SK-N-SH treated with all-trans-retinoic acid at 6 μM for 48 hours (cell line): Measurements from ENCODE around the gene RCAN1.

Source experiments
- ARNTL ChIP-seq: fragments of 450-650 bp; formaldehyde crosslinking; IDR thresholded peaks from 2 replicates; pipeline ENCODE4 v1.5.0; 2020; ENCODE audit warnings: low read depth, mild to moderate bottlenecking, moderate library complexity, borderline replicate concordance
- CSDC2 ChIP-seq: fragments of 250-450 bp; sonication (Bioruptor Pico); IDR thresholded peaks from 2 replicates; pipeline ENCODE4 v1.5.0; 2020; ENCODE audit warnings: mild to moderate bottlenecking, moderate library complexity
- OSR1 ChIP-seq: fragments of 250-450 bp; sonication (Bioruptor Pico); IDR thresholded peaks from 2 replicates; pipeline ENCODE4 v1.8.0; 2022; ENCODE audit warnings: moderate library complexity, mild to moderate bottlenecking, inconsistent platforms
- RARB ChIP-seq: fragments of 250-450 bp; sonication (Bioruptor Pico); IDR thresholded peaks from 2 replicates; pipeline ENCODE4 v1.8.0; 2021; ENCODE audit warnings: mild to moderate bottlenecking, moderate library complexity
- SNAI2 ChIP-seq: fragments of 250-450 bp; sonication (Bioruptor Pico); IDR thresholded peaks from 2 replicates; pipeline ENCODE4 v1.5.0; 2020; ENCODE audit warnings: mild to moderate bottlenecking, moderate library complexity
- ZC3H10 ChIP-seq: fragments of 250-450 bp; sonication (Bioruptor Pico); IDR thresholded peaks from 2 replicates; pipeline ENCODE4 v1.5.1; 2021; ENCODE audit warnings: mild to moderate bottlenecking, moderate library complexity
- ZFP3 ChIP-seq: fragments of 250-450 bp; sonication (Bioruptor Pico); IDR thresholded peaks from 2 replicates; pipeline ENCODE4 v1.5.0; 2020; ENCODE audit warnings: mild to moderate bottlenecking, moderate library complexity
- TF ChIP-seq, protein P1 (sequence below): fragments of 250-450 bp; sonication (Bioruptor Pico); IDR thresholded peaks from 2 replicates; pipeline ENCODE4 v1.5.0; 2020; ENCODE audit warnings: mild to moderate bottlenecking, moderate library complexity
- TF ChIP-seq, protein P2 (sequence below): fragments of 250-450 bp; sonication (Bioruptor Pico); IDR thresholded peaks from 2 replicates; pipeline ENCODE4 v1.5.1; 2020; ENCODE audit warnings: low read depth, mild to moderate bottlenecking, moderate library complexity
- TF ChIP-seq, protein P3 (sequence below): fragments of 250-450 bp; sonication (Bioruptor Pico); IDR thresholded peaks from 2 replicates; pipeline ENCODE4 v1.5.1; 2021; ENCODE audit warnings: mild to moderate bottlenecking, moderate library complexity

DNA sequence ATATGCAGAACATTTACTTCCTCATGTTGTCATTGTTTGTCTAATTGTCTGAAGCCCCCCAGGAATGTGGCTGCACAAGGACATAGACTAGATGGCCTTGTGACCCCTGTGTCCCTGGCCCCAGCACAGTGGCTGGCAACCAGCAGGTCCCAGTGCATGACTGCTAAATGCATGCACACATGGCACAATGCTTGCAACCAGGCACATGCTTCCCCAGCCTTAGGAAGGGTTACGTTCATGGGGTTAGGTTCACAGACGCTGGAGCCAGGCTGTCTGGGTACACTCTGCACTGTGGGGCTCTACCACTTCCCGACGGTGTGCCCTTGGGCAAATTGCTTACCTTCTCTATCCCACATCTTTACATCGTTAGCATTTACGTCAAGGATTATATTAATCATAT lies 32.6 kb upstream of the RCAN1 start:
- TF ChIP-seq, protein P1, sequence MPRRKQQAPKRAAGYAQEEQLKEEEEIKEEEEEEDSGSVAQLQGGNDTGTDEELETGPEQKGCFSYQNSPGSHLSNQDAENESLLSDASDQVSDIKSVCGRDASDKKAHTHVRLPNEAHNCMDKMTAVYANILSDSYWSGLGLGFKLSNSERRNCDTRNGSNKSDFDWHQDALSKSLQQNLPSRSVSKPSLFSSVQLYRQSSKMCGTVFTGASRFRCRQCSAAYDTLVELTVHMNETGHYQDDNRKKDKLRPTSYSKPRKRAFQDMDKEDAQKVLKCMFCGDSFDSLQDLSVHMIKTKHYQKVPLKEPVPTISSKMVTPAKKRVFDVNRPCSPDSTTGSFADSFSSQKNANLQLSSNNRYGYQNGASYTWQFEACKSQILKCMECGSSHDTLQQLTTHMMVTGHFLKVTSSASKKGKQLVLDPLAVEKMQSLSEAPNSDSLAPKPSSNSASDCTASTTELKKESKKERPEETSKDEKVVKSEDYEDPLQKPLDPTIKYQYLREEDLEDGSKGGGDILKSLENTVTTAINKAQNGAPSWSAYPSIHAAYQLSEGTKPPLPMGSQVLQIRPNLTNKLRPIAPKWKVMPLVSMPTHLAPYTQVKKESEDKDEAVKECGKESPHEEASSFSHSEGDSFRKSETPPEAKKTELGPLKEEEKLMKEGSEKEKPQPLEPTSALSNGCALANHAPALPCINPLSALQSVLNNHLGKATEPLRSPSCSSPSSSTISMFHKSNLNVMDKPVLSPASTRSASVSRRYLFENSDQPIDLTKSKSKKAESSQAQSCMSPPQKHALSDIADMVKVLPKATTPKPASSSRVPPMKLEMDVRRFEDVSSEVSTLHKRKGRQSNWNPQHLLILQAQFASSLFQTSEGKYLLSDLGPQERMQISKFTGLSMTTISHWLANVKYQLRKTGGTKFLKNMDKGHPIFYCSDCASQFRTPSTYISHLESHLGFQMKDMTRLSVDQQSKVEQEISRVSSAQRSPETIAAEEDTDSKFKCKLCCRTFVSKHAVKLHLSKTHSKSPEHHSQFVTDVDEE (CRISPR knock-in tag): no peak
- TF ChIP-seq CSDC2: no peak
- TF ChIP-seq, protein P2, sequence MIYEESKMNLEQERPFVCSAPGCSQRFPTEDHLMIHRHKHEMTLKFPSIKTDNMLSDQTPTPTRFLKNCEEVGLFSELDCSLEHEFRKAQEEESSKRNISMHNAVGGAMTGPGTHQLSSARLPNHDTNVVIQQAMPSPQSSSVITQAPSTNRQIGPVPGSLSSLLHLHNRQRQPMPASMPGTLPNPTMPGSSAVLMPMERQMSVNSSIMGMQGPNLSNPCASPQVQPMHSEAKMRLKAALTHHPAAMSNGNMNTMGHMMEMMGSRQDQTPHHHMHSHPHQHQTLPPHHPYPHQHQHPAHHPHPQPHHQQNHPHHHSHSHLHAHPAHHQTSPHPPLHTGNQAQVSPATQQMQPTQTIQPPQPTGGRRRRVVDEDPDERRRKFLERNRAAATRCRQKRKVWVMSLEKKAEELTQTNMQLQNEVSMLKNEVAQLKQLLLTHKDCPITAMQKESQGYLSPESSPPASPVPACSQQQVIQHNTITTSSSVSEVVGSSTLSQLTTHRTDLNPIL: no peak
- no peak for TF ChIP-seq SNAI2 (CRISPR knock-in tag)
- TF ChIP-seq ZFP3 (CRISPR knock-in tag): no peak
- no peak for TF ChIP-seq ZC3H10 (CRISPR knock-in tag)
- no peak for TF ChIP-seq ARNTL (CRISPR knock-in tag)
- no peak for TF ChIP-seq OSR1
- TF ChIP-seq RARB (CRISPR knock-in tag): no peak
- TF ChIP-seq, protein P3, sequence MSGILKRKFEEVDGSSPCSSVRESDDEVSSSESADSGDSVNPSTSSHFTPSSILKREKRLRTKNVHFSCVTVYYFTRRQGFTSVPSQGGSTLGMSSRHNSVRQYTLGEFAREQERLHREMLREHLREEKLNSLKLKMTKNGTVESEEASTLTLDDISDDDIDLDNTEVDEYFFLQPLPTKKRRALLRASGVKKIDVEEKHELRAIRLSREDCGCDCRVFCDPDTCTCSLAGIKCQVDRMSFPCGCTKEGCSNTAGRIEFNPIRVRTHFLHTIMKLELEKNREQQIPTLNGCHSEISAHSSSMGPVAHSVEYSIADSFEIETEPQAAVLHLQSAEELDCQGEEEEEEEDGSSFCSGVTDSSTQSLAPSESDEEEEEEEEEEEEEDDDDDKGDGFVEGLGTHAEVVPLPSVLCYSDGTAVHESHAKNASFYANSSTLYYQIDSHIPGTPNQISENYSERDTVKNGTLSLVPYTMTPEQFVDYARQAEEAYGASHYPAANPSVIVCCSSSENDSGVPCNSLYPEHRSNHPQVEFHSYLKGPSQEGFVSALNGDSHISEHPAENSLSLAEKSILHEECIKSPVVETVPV: no peak
